ENCODE results near the gene CELF4.
A peak's percentile ranks its signal among the peaks of the same experiment; 100 is the strongest.

CELF4 gene

GRCh38 chr18:37565101-37565976 lies at the start of gene CELF4:
TSS of gene CELF4 (minus strand) at chr18:37565798.
- DNase-seq (ENCODE audit: low spot score) = peak; percentile 51

- DNase-seq (ENCODE audit: low spot score) = no peak
Observed at GRCh38 chr18:37613253-37613565, 47.6 kb upstream of the CELF4 start.

DNA sequence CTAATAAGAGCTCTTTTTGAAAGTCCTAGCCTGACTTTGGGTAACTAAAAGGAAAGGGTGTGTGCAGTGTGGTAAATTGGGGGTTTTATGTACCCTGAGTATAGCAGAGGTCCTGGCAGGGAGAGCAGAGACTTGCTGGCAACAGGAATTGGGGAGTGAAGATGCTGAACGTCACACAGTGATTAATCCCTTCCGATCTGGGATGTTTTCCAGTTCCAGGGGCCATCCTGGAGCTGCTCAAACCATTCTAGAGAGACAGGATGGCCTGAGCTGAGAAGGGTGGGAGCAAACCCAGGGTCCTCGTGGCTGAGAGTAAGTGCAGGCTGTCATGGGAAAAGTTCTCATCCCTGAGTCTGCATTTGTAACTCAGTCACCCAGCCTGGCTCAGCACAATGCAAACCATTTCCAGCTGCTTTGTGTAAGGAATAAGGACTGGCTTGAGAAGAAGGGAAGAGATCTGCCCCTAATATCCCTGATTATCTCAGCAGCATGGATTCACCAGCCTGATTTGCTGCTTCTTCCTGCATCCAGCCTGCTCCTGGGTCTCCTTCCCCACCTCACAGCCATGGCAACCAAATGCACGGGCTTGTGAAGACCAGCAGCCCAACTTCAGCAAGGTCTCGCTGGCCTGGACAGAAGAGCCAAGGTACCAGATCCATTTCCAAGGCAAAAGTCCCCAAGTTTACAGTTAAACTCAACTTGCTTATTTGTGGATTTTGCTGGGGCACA lies 47.1 kb upstream of the CELF4 start:
- no peak for DNase-seq (ENCODE audit: low spot score)

DNA sequence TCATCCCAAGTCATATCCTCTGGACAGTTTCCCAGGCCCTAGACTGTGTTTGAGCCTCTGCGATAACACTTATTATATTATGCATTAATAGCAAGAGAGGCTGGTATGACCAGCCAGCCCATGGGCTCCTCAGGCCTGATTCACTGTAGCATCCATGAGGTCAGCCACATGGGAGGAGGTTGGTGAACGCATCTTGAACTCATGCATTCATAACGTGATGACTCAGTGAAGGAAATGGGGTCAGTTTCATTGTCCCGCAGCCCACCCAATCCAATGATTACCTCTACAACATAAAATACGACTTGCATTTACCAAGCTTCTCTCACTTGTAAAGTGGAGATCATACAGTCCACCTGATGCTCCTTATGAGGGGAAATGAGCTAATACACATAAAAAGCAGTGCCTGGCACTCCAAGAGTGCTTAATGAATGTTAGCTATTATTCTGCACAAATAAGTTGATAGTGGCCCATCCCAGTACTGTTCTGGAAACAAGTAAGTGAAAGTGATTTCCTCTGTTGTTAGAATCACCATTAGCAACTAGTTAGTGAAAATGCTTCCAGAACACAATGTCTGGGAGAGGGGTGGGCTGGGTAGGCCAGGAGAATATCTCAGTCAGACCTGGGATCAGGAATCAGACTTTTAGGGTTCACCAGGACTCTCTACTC lies 46.1 kb upstream of the CELF4 start:
- no peak for DNase-seq (ENCODE audit: low spot score)

DNA sequence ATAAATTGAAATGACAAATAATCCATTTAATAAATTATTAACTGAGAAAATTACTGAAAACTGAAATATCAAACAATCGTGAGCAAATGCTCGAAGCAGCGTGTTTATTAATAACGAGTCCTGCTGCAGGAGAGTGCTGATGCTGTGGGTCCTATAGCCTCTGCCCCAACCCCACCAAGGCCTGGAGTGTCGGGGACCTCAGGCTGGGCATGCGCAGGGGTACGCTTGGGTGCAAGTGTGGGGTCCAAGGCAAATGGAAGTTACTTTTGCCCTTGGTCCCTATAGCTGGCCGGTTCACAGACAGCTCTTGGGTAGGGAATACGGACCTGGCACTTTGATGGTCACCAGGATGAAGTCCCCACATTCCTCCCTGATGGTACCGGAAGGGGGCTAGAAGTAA lies 43.3 kb upstream of the CELF4 start:
- DNase-seq (ENCODE audit: low spot score) = no peak

DNA sequence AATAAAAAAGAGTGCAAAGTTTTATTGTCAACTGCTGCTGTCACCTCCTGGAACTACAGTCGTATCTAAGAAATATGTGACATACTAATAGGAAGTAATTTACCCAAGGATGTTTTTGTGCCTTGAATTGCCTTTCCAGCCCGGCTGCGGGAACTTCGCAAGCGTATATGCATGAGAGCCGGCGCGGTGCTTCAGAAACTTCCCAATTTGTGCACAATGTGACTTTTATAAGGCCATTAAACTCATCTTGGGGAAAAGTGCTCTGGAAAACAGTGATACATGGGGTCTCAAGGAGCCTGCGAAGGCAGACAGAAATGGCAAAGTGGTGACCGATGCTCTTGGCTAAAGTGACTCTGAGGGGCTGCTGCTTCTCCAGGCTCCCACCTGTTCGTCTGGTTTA lies 41.7 kb upstream of the CELF4 start:
- DNase-seq (ENCODE audit: low spot score) = no peak

GRCh38 chr18:37604032-37604431 lies 38.4 kb upstream of the CELF4 start:
- DNase-seq (ENCODE audit: low spot score) = no peak

DNA sequence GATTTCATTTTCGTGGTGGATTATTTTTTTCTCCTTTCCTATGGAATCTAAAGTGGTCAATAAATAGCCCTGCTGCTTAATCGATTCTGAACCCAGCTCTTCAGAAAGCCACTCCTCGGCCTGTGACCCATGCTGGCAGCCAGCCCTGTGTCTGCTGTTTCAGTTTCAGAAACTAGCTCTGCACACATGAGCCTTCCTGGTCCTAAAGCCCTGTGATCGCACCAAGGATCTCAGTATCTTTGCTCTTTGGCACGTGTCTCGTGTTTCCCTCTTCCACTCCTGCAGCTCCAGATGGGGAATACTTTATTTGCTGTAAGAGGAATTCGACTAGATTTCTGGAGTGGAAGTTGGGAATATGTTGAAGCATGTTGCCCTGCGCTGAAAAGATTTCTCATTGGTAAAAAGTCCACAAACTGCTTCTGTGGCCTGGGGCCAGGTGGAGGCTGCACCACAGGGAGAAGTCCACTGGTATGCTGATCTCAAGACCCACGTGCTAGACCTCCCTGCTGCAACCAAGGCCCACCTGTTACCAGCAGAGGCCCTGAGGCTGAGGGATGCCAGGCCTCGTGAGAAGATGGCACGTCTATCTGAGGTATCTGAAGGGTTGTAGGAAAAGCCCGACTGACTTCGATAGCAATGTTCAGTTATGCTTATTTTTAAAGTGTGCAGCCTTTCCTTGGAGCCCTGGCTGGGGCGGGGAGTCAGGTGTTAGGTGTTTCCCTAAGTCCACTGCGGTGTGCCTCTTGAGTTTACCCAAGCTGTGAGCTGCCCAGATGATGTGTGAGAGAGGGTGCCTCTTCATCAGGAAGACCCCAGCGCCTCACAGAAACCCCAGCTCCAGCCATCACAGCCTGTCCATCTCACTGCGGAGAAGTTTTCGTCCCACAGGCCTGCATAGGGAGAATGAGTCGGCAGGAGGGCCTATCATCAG lies 33.6 kb upstream of the CELF4 start:
- DNase-seq (ENCODE audit: low spot score) = no peak

DNA sequence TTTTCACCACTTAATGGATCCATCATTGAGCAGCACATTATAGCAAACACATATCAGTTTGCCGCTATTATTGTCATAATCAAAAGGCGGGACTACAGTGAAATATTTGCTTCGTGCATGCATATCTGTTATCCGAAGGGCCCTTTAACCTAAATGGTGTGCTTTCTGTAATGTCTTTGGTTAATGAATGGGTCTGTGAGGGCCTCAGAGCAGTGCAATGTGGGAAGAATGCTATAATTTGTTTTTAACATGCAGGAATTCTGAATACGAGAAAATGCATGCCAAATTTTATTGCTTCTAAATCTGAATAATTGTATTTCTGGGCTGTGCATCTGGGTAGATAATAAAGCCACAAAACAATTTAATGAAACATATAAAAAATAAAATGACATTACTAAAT lies 32.8 kb upstream of the CELF4 start:
- no peak for DNase-seq (ENCODE audit: low spot score)

GRCh38 chr18:37590346-37590745 lies 24.7 kb upstream of the CELF4 start:
- no peak for DNase-seq (ENCODE audit: low spot score)

DNA sequence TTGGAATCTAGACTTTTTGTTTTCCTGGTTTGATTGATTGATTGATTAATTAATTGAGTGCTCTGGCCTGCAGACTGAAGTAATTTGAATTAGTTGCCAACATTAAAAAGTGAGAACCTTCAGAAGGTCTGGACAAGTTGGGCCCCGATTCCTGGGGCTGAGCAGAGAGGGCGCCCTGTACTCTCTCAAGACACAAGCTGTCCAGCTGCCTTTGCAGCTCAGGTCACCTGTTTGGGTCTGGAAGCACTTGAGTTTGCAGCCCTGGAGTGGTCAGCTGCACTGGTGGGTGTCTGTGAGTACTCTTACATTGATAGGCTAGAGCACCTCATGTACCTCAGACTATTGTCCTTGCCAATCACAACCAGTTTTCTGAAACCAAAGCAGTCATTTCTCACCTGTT lies 22.7 kb upstream of the CELF4 start:
- no peak for DNase-seq (ENCODE audit: low spot score)

GRCh38 chr18:37586656-37587225 lies 21.1 kb upstream of the CELF4 start:
- DNase-seq (ENCODE audit: low spot score) = no peak

- DNase-seq (ENCODE audit: low spot score) = no peak
Observed at GRCh38 chr18:37584952-37585695, 19.5 kb upstream of the CELF4 start.

- no peak for DNase-seq (ENCODE audit: low spot score)
Observed at GRCh38 chr18:37584217-37584616, 18.6 kb upstream of the CELF4 start.

- peak; percentile 39 for DNase-seq (ENCODE audit: low spot score)
Observed at GRCh38 chr18:37582261-37582660, 16.7 kb upstream of the CELF4 start.

- DNase-seq (ENCODE audit: low spot score) = peak; percentile 28
Observed at GRCh38 chr18:37578886-37579513, 13.4 kb upstream of the CELF4 start.

DNA sequence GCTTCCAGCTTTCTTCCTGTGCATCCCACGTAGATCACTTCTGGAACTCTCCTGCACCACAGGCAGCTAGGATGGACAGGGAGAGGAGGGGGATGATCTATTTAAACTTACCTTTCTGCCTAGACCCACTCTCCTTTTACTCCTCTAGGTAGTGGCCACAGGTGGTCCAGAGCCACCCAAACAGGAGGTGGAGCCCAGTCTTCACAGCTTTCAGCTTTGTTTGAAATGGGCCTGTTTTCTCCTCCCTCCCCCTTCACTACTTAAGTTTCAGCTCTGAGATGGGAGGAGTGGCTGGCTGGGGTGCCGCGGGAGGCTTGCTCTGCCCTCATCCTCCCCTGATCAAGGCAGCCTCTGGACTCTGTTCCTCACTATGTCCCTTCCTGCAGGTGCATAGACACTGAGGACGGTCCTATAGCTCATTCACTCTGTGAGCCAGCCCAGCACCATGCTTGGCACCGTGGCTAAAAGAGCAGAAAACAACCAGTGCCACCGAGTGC lies 12.6 kb upstream of the CELF4 start:
- no peak for DNase-seq (ENCODE audit: low spot score)

- DNase-seq (ENCODE audit: low spot score) = no peak
Observed at GRCh38 chr18:37577051-37577611, 11.5 kb upstream of the CELF4 start.

- no peak for DNase-seq (ENCODE audit: low spot score)
Observed at GRCh38 chr18:37575646-37576045, 10.0 kb upstream of the CELF4 start.

DNA sequence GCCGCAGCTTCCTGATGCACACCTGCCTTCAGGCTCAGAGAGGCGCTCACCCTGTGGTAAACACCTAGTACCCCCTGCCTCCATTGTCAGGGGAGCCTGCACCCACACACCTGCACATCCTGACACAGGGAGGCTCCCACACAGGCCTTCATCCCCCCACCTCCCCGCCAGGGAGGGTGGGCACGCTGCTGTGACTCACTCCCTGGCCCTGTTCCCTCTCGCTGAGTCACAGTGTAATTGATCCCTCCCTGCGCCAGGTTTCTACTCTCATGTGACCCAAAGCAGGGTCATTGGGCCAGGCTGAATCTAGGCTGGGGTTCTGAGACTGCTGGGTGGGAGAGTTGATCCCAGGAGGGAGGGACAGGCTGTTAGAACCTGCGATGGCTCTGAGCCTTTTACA lies 8.5 kb upstream of the CELF4 start:
- DNase-seq (ENCODE audit: low spot score) = no peak
